ENCODE results near the gene GNB1. TPM values are rescaled to one million over a fixed set of nuclear protein-coding genes. Genes with fewer than 3 reads are reported as not detected.

Gene GNB1
- total and polyA plus RNA-seq, 2 donors (not counting 1 experiment from before 2014, with no cell fraction given): 91.3 to 485 TPM

GRCh38 chr1:1907098-1907736 lies 16.3 kb upstream of the GNB1 start:
- H3K9ac ChIP-seq (ENCODE audit: insufficient read depth, low read length): no peak overlapping the region
- H3K36me3 ChIP-seq (ENCODE audit: control insufficient read depth, insufficient read depth, low read length): no peaks in the 10 kb centered on the region
- no peaks in the 10 kb centered on the region for H3K9me3 ChIP-seq (ENCODE audit: control insufficient read depth, insufficient read depth, low read depth, low read length)
- no peaks in the 10 kb centered on the region for H3K27me3 ChIP-seq (ENCODE audit: control insufficient read depth, insufficient read depth, low read length)
- TF ChIP-seq EZH2 (IDR thresholded peaks at IDR 0.05; ENCODE audit: low read length, missing control alignments) (no peak), CTCF (conservative IDR thresholded peaks at IDR 0.05 in 1 of 2, IDR thresholded peaks at IDR 0.05 in 1 of 2; ENCODE audit: low read depth in 1 of 2, low read length in 2 of 2) (no peak)
- H2AFZ ChIP-seq (ENCODE audit: low read length): no peak overlapping the region
- H3K4me3 ChIP-seq (replicated peaks in 1 of 4; ENCODE audit: control extremely low read depth in 1 of 4, insufficient read depth in 1 of 4, low read depth in 3 of 4, low read length in 4 of 4): no peak overlapping the region
- no peaks in the 10 kb centered on the region for H3K79me2 ChIP-seq (ENCODE audit: control insufficient read depth, insufficient read depth, low read length)
- H3K4me1 ChIP-seq (ENCODE audit: control insufficient read depth, extremely low read depth, insufficient read depth, low read length): peaks cover 2% of the 10 kb centered on the region
- no peak overlapping the region for H3K27ac ChIP-seq (ENCODE audit: insufficient read depth, low read length)
- no peaks in the 10 kb centered on the region for H4K20me1 ChIP-seq (ENCODE audit: control insufficient read depth, extremely low read depth, insufficient read depth, low read length)
- no peak overlapping the region for H3K4me2 ChIP-seq (ENCODE audit: extremely low read depth, insufficient read depth, low read length)
- DNase-seq (ENCODE audit: low read depth in 2 of 2): peak in 1 of 2 donors; percentile 42

GRCh38 chr1:1906185-1907097 lies 15.6 kb upstream of the GNB1 start:
- no peak overlapping the region for H3K27ac ChIP-seq (ENCODE audit: insufficient read depth, low read length)
- peak; percentile 60 to 81 for DNase-seq (ENCODE audit: low read depth in 2 of 2)
- TF ChIP-seq EZH2 (IDR thresholded peaks at IDR 0.05; ENCODE audit: low read length, missing control alignments) (no peak), CTCF (conservative IDR thresholded peaks at IDR 0.05 in 1 of 2, IDR thresholded peaks at IDR 0.05 in 1 of 2; ENCODE audit: low read depth in 1 of 2, low read length in 2 of 2) (peak; percentile 95 to 96)

GRCh38 chr1:1903224-1903623 lies 12.3 kb upstream of the GNB1 start:
- DNase-seq (ENCODE audit: low read depth in 2 of 2): no peak
- Histone ChIP-seq H3K27me3 (ENCODE audit: control insufficient read depth, insufficient read depth, low read length) (no peaks in the 10 kb centered on the region), H3K9ac (ENCODE audit: insufficient read depth, low read length) (no peak overlapping the region)

More at GRCh38 chr1:1906185-1907097, 15.6 kb upstream of the GNB1 start:
- Histone ChIP-seq H3K4me3 (replicated peaks in 1 of 4; ENCODE audit: control extremely low read depth in 1 of 4, insufficient read depth in 1 of 4, low read depth in 3 of 4, low read length in 4 of 4) (no peak overlapping the region), H4K20me1 (ENCODE audit: control insufficient read depth, extremely low read depth, insufficient read depth, low read length) (no peaks in the 10 kb centered on the region), H3K4me1 (ENCODE audit: control insufficient read depth, extremely low read depth, insufficient read depth, low read length) (peaks cover 2% of the 10 kb centered on the region), H2AFZ (ENCODE audit: low read length) (no peak overlapping the region), H3K4me2 (ENCODE audit: extremely low read depth, insufficient read depth, low read length) (no peak overlapping the region), H3K36me3 (ENCODE audit: control insufficient read depth, insufficient read depth, low read length) (no peaks in the 10 kb centered on the region), H3K9ac (ENCODE audit: insufficient read depth, low read length) (no peak overlapping the region), H3K9me3 (ENCODE audit: control insufficient read depth, insufficient read depth, low read depth, low read length) (no peaks in the 10 kb centered on the region), H3K27me3 (ENCODE audit: control insufficient read depth, insufficient read depth, low read length) (no peaks in the 10 kb centered on the region), H3K79me2 (ENCODE audit: control insufficient read depth, insufficient read depth, low read length) (no peaks in the 10 kb centered on the region)

More at GRCh38 chr1:1903224-1903623, 12.3 kb upstream of the GNB1 start:
- Histone ChIP-seq H3K9me3 (ENCODE audit: control insufficient read depth, insufficient read depth, low read depth, low read length) (no peaks in the 10 kb centered on the region), H2AFZ (ENCODE audit: low read length) (no peak overlapping the region), H3K79me2 (ENCODE audit: control insufficient read depth, insufficient read depth, low read length) (no peaks in the 10 kb centered on the region), H3K27ac (ENCODE audit: insufficient read depth, low read length) (no peak overlapping the region), H3K36me3 (ENCODE audit: control insufficient read depth, insufficient read depth, low read length) (no peaks in the 10 kb centered on the region), H3K4me2 (ENCODE audit: extremely low read depth, insufficient read depth, low read length) (no peak overlapping the region), H3K4me1 (ENCODE audit: control insufficient read depth, extremely low read depth, insufficient read depth, low read length) (no peaks in the 10 kb centered on the region), H4K20me1 (ENCODE audit: control insufficient read depth, extremely low read depth, insufficient read depth, low read length) (no peaks in the 10 kb centered on the region), H3K4me3 (replicated peaks in 1 of 4; ENCODE audit: control extremely low read depth in 1 of 4, insufficient read depth in 1 of 4, low read depth in 3 of 4, low read length in 4 of 4) (no peak overlapping the region)
- TF ChIP-seq EZH2 (IDR thresholded peaks at IDR 0.05; ENCODE audit: low read length, missing control alignments): no peak
- no peak for TF ChIP-seq CTCF (conservative IDR thresholded peaks at IDR 0.05 in 1 of 2, IDR thresholded peaks at IDR 0.05 in 1 of 2; ENCODE audit: low read depth in 1 of 2, low read length in 2 of 2)
